HG03280 (cell line): Measurements from ENCODE around the gene TRPM3.
"Not testable (repeated sequence)": the region's sequence is repeated elsewhere in the genome, so short reads cannot be mapped to it uniquely, and the experiment has no call there.

Experiments
- ATAC-seq: cut with Tn5 transposase; IDR thresholded peaks from one replicate; pipeline ENCODE4 v1.9.1; 2021; ENCODE audit warnings: mild to moderate bottlenecking, moderate library complexity; ENCODE audit not compliant: unreplicated experiment

TRPM3 gene

GRCh38 chr9:70678153-70678552 lies 443.3 kb downstream of the TRPM3 start:
- no peak for ATAC-seq

- no peak for ATAC-seq
Measured at GRCh38 chr9:70677055-70677735, 444.2 kb downstream of the TRPM3 start.

GRCh38 chr9:70675868-70676370 lies 445.5 kb downstream of the TRPM3 start:
- ATAC-seq = no peak

- no peak for ATAC-seq
Measured at GRCh38 chr9:70673844-70674243, 447.6 kb downstream of the TRPM3 start.

GRCh38 chr9:70672161-70672649 lies 449.2 kb downstream of the TRPM3 start:
- no peak for ATAC-seq

GRCh38 chr9:70668751-70669150 lies 452.7 kb downstream of the TRPM3 start:
- ATAC-seq = no peak

- no peak for ATAC-seq
Measured at GRCh38 chr9:70658765-70659164, 462.7 kb downstream of the TRPM3 start.

- no peak for ATAC-seq
Measured at GRCh38 chr9:70656281-70656680, 465.1 kb downstream of the TRPM3 start.

GRCh38 chr9:70654144-70654543 lies 467.3 kb downstream of the TRPM3 start:
- ATAC-seq = no peak

- not testable (repeated sequence) for ATAC-seq
Measured at GRCh38 chr9:70644627-70645026, 476.8 kb downstream of the TRPM3 start.

- no peak for ATAC-seq
Measured at GRCh38 chr9:70642341-70642740, 479.1 kb downstream of the TRPM3 start.

- no peak for ATAC-seq
Measured at GRCh38 chr9:70641631-70642030, 479.8 kb downstream of the TRPM3 start.

- ATAC-seq = no peak
Measured at GRCh38 chr9:70641031-70641430, 480.4 kb downstream of the TRPM3 start.

- no peak for ATAC-seq
Measured at GRCh38 chr9:70639853-70640814, 481.3 kb downstream of the TRPM3 start.

- ATAC-seq = no peak
Measured at GRCh38 chr9:70635790-70636189, 485.6 kb downstream of the TRPM3 start.

GRCh38 chr9:70634696-70635095 lies 486.7 kb downstream of the TRPM3 start:
- ATAC-seq = no peak

- ATAC-seq = no peak
Measured at GRCh38 chr9:70630971-70631370, 490.4 kb downstream of the TRPM3 start.

GRCh38 chr9:70629080-70629685 lies 492.2 kb downstream of the TRPM3 start:
- not testable (repeated sequence) for ATAC-seq

GRCh38 chr9:70625078-70625477 lies 496.3 kb downstream of the TRPM3 start:
- no peak for ATAC-seq

GRCh38 chr9:70618784-70619183 lies 502.6 kb downstream of the TRPM3 start:
- no peak for ATAC-seq
